AG09309 (cell line): Measurements from ENCODE around the gene SLC30A4.

Experiments used
- DNase-seq: peaks from one replicate; pipeline ENCODE4 v3.0.0-alpha.2; 2010; ENCODE audit warnings: low read depth
- H3K4me3 ChIP-seq: 2 replicates; pipeline ENCODE4 v1.5.1; 2011; ENCODE audit warnings: mild to moderate bottlenecking, low read depth, low read length, moderate library complexity; ENCODE audit not compliant: control insufficient read depth
- TF ChIP-seq, protein P1 (sequence below): IDR thresholded peaks from 2 replicates; pipeline ENCODE4 v1.5.1; 2011; ENCODE audit warnings: mild to moderate bottlenecking, low read depth, low read length, inconsistent platforms; ENCODE audit not compliant: insufficient read depth, control insufficient read depth; ENCODE audit errors: missing control alignments

SLC30A4 gene

DNA sequence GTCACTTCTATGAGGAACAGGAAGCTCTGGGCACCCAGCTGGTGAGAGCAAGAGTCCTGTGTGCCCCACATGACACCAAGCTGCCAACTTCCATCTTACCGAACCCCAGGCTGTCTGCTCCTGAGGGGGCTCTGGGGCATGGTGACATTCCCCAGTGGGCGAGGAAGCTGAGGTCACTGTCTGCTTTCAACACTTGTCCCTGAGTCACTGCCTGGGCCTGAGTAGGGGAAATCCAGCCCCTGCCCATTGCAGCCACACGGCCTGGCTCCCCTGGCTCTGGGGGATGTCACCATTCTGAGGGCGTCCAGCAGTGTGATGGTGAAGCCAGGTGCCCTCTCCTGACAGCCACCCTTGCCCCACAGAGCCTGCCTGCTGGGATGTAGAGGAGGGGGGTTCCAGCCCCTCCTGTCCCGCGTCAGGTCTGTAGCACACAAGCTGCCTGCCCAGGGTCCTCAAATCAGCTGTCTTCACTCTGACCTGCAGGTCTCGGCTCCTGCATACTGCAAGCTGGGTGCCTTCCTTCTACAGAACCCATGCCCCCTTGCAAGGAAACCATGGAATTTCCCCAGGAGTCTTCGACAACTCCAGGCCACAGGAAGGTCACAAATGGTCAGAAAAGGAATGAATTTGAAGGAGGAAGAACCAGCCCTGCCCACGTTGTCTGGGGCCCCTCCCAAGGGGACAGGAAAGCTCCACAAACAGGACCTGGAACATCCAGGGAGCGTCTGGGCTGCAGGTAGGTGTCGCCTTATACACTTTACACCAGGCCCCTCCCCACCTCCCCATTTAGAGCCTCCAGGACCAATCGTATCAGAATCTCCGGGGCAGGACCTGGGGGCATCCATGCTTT lies 74.3 kb downstream of the SLC30A4 start:
- TF ChIP-seq, protein P1, sequence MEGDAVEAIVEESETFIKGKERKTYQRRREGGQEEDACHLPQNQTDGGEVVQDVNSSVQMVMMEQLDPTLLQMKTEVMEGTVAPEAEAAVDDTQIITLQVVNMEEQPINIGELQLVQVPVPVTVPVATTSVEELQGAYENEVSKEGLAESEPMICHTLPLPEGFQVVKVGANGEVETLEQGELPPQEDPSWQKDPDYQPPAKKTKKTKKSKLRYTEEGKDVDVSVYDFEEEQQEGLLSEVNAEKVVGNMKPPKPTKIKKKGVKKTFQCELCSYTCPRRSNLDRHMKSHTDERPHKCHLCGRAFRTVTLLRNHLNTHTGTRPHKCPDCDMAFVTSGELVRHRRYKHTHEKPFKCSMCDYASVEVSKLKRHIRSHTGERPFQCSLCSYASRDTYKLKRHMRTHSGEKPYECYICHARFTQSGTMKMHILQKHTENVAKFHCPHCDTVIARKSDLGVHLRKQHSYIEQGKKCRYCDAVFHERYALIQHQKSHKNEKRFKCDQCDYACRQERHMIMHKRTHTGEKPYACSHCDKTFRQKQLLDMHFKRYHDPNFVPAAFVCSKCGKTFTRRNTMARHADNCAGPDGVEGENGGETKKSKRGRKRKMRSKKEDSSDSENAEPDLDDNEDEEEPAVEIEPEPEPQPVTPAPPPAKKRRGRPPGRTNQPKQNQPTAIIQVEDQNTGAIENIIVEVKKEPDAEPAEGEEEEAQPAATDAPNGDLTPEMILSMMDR, result no peak
- no peak for DNase-seq
- no peak overlapping the region for H3K4me3 ChIP-seq

DNA sequence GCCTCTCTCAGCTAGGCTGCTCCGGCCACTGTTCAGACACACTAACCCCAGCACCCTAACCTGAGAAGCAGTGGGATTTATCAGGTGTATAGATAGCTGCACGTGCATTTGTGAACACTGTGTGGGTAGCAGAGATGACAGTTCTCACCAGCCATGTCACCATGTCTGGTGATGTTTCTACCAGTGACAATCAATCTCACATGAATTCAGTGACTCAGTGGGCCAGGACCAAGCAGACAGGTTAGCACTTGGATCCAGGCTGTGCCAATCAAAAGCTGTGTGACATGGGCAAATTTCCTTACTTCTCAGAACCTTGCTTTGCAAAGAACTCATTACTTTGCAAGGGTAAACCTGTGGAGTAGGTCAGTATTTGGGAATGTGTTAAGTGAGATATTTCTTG lies 78.9 kb downstream of the SLC30A4 start:
- TF ChIP-seq, protein P1, result no peak
- DNase-seq, result no peak

DNA sequence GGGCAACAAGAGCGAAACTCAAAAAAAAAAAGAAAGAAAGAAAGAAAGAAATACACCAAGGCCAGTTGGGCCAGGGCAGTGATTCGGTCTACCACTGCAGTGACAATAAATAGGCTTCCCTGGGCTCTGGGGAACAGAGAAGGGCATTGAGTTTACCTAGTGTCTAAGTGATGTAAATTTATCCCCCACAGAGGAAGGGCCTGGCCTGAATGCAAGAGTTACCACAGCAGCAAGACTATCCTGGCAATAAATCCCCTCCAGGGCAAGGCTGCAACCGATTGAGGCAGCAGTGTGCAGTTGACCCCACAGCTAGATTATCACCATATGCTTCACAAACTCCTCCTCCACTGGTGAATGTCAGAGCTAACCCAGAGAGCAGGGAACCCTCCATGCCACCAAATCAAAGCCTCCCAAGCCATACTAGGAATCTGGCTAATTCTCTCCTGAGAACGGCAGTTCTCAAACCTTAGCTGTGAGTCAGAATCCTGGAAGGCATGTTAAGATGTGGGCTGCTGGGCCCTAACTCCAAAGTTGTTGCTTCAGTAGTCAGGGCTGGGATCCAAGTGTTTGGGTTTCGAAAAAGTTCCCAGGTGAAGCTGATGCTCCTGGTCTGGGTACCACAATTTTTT lies 79.9 kb downstream of the SLC30A4 start:
- DNase-seq, result peak; percentile 62
- no peak overlapping the region for H3K4me3 ChIP-seq
- TF ChIP-seq, protein P1, result no peak

More for the DNA sequence above, 78.9 kb downstream of the SLC30A4 start:
- no peak overlapping the region for H3K4me3 ChIP-seq

DNA sequence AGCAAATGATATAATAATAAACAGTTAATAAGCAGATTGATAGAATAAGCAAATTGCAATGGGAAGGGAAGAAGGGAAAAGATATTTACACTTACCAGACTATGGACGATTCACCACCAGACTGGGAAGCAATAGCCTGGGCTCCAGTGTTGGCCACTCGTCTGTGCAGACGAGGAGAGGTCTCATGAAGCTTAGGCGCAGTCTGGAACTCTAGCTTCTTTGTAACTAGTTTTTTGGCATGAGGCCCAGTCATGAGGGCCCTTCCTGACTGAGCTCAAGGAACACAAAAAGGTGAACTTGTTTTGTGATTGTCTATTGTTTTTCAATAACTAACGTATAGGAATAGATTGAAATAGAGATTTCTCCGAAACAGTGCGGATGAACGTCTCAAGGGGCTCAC lies 80.9 kb downstream of the SLC30A4 start:
- no peak for DNase-seq

DNA sequence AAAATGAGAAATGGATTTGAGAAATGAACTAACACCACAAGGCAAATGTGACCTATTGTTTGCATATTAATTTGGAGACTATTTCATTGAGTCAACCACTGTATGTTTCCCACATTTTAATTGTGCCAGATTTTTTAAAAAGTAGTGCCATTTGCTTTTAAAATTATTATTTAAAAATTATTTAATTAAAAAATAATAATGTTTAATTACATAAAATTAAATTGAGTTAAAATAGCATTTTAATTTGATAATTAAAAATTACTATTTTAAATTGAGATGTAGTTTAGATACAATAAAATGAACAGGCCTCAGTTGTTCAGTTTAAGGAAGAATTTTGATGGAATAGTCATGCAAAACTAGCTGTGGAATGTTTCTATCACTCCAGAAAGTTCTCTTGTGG lies 81.5 kb downstream of the SLC30A4 start:
- H3K4me3 ChIP-seq, result no peak overlapping the region
- DNase-seq, result no peak
- TF ChIP-seq, protein P1, result no peak

More for the DNA sequence above, 80.9 kb downstream of the SLC30A4 start:
- no peak overlapping the region for H3K4me3 ChIP-seq
- TF ChIP-seq, protein P1, result no peak

DNA sequence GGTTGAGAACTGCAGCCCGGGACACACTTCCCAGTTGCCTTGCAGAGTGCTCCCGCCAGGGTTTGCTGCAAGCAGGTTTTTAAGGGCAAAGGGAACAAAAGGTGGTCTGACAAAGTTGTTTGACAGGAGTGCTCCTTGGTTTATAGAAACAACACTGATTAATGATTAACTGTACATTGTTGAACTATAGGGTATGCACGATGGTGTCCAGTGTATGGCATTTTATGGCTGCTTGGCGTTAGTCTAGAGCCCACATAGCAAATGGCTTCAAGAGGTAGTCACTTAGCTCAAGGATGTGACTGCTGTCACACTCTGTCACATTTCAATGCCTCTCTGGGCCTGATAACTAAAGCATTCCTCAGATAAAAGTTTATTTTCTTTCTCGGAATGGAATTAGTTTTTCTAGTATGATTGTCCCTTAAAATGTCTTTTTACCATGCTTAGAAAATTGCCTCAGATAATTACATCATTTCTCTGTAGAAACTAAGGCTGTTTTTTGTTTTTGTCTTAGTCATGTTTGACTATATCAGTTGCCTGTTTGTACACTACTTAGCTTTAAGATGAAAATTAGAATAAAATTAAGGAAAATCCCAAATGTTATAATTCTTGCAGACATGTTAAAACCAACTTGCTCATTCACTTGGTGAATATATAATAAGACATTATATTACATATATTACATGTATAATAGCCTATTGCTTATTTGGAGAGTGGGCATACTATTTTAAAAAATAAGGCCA lies 82.9 kb downstream of the SLC30A4 start:
- DNase-seq, result no peak
- TF ChIP-seq, protein P1, result no peak
- no peak overlapping the region for H3K4me3 ChIP-seq
